GM19023 (cell line): Measurements from ENCODE around the gene GABPA.
"Not testable (repeated sequence)": the region's sequence is repeated elsewhere in the genome, so short reads cannot be mapped to it uniquely, and the experiment has no call there.

Experiments used
- ATAC-seq: cut with Tn5 transposase; IDR thresholded peaks from one replicate; pipeline ENCODE4 v1.9.1; 2021; ENCODE audit warnings: mild to moderate bottlenecking, moderate library complexity; ENCODE audit not compliant: unreplicated experiment

GABPA gene

DNA sequence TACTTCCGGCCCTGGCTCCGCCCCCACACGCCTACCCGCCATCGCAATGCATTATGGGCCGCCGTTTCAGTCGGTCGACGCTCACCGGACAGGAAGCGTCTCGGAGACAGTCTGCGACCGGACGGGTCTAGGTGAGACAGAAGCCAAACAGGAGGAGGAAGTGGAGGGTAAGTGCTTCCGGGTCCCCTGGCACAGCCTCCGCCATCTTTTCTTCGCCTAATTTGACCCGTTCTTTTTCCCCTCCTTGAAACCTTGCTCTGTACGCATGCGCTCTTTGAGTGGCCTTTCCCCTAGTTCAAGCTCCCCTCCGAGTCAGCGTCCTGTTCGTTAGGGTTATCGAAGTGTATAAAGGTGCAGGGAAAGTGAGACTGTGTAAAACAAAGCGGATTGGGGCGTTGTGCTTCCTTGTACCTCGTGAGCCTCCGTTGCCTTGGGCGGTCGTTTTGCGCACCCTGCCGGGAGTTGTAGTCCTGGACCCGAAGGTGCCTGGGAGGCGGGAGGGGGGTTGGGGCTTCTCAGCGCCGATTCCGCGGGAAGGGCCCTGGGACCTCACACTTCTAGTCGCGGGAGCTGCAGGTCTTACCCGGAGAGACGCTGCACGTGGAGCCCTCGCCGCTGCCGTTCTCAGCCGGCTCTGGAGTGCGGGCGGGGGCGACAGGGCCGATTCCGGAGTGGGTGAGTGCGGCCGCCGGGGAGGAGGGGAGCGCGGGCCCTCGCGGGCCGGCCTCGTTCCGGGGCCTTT, at the start of gene GABPA, which contains the start of gene ATP5PF:
GABPA (plus strand) TSS at position 69 of the 742 bp plus-strand sequence. CDS start 6,627 bp downstream, outside the sequence.
ATP5PF (minus strand) TSS at position 1 of the 742 bp plus-strand sequence. CDS start 5,110 bp downstream, outside the sequence.
- peak; percentile 90 for ATAC-seq

DNA sequence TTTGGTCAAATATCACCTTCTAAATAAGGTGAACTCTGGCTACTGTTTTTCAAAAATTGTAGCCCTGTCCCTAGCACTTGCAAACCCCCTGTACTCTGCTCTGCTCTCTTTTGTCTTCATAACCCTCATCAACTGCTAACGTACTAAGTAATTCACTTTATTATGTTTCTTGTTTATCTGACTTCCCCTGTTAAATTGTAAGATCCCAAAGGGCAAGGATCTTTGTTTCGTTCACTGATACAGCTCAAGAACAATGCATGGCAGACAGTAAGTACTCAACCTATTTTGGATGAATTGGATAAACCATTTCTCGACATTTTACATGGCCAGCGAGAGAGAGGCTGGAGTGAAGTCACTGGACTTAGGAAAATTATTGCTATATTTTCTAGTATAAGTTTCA, 47.0 kb upstream of the GABPA start:
- no peak for ATAC-seq

DNA sequence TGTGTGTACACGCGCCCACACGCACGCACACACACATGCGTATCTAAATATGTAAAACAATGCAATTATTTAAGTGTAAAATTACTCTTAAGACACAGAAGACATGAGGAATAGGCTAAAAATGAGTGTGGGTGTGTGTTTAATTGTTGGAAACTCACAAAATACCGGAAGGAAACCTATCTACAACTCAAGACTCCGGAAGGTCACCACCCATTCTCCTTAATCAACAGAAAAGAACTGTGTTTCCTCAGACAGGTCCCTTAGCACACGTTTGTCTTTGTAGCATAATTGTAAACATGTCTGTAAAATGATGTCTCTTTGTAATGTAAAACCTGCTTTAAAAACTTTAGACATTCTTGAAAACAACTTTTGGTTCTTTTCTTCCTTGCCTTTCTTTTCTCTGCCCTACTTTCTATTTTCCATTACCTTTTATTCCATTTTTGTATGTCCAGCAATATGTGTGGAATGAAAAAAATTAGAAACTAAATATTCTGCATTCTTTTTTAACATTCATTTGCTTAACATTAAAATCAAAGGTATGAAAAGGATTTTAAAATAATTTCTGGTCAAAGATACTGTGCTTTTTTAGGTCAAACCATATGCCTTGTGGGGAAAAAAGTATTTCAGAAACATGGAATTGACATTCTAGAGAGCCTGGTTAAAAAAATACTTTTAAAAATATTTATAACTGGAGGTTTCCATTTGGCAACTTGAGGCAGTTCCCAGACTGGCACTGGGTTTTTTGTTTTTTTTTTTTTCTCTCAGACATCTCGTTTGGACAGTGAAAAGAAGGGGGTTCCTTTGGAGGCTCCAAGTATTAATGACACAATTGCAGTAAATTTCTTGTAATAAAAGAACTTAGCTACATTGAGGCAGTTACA, 46.3 kb upstream of the GABPA start:
- no peak for ATAC-seq

DNA sequence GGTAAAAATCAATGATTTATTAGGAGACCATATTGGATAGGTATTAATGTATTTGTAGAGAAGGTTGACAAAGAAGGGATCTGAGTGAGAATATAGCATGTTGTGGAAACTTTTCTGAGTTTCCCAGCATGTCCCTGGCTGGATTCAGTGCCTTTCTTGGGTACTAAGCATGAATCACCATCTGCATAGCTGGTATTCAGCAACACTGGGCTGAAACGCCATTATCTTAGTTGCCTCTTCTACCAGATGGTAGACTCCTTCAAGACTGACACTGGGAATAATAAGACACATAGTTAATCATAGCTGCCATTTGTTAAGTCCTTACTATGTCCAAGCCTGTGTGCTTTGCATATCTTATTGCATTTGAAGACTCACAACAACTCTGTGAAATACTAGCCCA, 45.5 kb upstream of the GABPA start:
- ATAC-seq: no peak

DNA sequence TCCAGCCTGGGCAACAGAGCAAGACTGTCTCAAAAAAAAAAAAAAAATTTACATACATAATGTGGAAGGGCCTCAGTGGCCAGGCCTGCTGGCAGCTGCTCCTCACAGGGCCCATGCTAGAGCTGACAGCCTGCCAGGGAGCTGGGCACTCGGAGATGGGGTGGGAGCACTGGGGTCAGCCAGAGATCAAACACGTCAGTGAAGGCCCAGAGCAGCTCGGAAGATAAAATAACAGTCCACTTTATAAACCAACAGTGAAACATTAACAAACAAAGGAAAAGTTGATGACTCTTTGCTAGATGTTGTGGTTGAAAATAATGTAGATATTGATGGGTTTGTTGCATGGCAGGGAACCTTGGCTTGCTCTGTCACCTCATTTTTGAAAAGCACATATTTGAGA, 42.8 kb upstream of the GABPA start:
- ATAC-seq: no peak

DNA sequence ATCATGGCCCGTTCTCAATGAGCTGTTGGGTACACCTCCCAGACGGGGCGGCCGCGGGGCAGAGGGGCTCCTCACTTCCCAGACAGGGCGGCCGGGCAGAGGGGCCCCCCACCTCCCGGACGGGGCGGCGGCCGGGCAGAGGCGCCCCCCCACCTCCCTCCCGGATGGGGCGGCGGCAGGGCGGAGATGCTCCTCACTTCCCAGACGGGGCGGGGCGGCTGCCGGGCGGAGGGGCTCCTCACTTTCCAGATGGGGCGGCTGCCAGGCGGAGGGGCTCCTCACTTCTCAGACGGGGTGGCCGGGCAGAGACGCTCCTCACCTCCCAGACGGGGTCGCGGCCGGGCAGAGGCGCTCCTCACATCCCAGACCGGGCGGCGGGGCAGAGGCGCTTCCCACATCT, 39.3 kb upstream of the GABPA start:
- not testable (repeated sequence) for ATAC-seq

DNA sequence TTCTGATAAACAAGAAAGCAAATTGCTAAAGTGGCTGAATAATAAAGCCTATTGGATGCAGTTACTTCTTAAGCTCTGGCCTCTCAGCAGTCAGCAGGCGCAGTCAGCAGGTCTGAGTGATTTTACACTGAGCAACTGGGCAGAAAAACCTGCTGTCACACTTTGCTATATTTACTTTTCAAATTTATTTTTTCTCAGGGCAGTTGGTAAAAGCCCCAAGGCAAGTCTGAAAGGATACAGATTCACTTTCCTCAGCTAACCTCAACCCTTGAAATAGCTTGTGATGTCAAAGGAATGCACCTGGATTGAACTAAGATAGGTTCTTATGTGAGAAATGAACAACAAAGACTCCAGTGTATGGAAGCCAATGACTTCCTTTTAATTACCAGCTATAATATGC, 34.0 kb upstream of the GABPA start:
- no peak for ATAC-seq

DNA sequence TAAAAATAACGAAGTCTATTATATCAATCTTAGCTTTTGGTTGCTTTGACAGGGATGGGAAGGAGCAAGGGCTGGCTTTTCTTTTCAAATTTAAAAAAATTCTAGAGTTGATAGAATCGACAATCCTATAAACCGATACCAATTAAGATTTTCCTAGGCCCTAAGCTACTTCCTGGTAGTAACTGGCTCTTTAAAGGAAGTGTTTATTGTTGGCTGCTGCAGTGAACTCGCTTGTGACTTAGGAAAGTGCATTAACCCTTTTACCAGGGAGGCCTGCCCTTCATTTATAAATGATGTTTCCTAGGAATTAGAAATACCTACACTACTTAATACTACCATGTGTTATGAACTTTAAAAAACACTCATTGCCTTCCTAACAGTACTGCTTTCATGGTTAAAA, 33.2 kb upstream of the GABPA start:
- ATAC-seq: no peak

DNA sequence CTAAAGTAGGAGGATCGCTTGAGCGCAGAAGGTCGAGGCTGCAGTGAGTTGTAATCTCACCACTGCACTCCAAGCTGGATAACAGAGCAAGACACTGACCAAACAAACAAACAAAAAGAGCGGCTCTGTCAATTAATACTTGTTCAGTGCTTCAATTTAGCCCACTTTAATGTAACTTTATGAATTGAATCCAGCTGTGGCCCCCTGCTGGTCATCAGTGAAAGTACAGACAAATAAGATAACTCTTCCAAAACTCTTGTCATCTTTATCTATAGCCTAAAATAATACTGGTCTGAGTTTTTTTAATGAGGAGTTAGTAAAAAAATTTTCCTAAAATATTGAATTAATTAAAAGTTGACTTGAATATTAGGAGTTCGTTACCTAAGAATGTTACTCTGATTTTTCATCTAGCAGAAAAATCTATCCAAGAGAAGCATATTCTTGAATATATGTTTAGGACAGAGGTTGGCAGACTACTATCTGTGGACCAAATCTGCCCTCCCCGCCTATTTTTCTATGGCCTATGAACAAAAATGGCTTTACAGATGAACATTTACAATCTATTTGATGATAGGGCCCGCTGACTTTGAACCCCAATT, 26.2 kb upstream of the GABPA start:
- no peak for ATAC-seq

DNA sequence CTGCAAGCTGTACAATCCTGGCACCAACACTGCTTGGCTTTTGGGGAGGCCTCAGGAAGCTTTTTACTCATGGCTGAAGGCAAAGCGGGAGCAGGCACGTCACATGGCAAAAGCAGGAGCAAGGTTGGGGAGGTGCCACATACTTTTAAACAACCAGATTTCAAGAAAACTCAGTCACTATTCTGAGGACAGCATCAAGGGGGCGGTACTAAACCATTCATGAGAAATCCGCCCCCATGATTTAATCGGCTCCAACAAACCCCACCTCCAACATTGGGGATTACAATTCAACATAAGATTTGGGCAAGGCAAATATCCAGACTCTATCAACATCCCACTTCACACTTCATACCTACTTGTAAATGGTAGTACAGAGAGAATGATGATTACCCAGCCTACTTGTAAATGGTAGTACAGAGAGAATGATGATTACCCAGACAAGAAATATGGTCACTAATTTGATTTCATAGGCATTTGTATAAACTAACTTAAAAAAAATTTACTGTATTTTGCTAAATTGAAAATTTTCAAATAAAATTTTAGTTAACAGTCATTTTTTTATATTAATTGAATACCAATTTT, 25.0 kb upstream of the GABPA start:
- ATAC-seq: no peak

DNA sequence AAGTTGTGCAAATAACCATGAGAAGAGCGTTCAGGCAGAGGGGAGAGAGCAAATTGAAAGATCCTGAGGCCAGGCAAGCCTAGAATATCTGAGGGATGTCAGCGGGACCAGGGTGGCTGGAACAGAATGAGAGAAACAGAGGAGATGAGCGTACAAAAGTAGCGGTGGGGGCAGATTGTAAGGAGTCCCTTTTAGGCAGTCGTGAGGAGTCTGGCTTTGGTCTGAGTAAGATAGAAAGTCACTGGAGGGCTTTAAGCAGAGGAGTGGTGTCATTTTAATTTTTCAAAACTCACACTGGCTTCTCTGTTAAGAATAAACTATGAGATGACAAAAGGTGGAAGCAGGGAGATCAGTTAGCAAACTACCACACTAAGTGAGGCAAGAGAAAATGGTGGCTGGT, 24.2 kb upstream of the GABPA start:
- ATAC-seq: no peak

DNA sequence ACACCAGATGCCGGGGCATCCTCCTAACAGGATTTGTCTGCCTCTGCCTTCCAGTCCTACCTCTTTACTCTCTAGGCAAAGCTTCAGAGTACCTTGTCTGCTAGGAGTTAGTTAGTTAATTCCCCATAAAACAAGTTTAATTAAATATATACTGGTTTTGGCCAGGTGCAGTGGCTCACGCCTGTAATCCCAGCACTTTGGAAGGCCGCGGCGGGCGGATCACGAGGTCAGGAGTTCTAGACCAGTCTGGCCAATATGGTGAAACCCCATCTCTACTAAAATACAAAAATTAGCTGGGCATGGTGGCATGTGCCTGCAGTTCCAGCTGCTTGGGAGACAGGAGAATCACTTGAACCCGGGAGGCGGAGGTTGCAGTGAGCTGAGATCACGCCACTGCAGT, 20.7 kb upstream of the GABPA start:
- ATAC-seq: not testable (repeated sequence)

DNA sequence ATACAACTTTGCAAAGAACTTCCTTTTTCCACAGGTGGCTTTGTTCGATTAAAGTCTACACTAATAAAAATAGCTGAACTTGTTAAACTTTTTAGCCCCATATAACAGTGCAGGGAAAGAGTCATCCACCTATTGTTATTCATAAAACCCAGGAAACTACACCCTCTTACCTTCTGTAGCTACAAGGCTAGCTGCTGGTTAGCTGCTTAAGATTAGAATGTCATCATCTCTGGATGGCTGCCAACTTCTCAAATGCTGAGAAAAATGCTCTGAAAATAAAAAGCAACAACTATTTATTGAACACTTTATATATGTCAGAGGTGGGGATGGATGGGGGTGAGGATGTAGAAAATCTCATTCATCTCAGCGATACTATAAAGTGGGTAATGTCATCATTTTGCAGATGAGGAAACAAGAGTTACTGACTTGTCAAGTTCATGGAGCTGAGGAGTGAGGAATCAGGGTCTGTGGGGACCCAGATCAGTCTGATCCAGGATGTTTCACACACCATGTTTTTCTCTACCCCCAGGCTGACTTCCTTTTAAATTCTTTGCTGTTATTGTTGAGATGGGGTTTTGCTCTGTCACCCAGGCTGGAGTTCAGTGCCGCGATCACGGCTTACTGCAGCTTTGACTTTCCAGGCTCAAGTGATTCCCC, 17.2 kb upstream of the GABPA start:
- ATAC-seq: no peak

DNA sequence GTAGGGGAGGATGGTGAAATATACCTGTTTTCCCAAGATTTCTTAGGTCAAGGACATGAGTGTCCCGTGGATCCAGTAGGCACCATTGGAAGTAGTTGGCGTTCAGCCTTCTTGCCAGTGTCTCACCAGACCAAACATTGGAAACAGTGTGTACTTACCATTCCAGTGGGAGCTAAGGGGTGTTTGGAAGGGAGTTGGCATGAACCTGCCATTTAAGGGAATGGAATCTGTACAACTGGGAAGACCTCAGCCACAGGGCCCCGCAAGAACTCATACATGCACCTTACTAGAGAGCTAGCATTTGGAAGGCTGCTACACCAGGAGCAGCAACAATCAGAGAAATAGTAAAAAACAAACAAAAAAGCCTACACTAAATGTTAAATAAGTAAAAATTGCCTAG, 12.8 kb upstream of the GABPA start:
- no peak for ATAC-seq

DNA sequence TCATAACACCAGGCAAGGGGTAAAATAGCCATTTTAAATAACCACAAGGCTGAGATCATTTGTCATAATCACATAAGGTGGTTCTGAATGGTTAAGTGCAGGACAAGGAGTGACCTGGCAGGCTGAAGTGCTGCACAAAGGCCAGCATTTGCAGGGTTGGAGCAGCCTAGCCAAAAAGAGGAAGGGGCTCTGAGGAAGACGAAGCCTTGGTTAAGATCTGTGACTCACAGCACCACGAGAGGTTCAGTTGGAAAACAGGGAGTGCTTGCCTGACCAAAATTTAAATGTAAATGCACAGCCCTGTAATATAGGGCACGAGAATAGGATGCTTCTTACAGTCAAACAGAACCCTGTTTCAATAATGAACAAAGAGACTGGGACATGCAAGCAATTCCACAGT, 12.1 kb upstream of the GABPA start:
- ATAC-seq: no peak

DNA sequence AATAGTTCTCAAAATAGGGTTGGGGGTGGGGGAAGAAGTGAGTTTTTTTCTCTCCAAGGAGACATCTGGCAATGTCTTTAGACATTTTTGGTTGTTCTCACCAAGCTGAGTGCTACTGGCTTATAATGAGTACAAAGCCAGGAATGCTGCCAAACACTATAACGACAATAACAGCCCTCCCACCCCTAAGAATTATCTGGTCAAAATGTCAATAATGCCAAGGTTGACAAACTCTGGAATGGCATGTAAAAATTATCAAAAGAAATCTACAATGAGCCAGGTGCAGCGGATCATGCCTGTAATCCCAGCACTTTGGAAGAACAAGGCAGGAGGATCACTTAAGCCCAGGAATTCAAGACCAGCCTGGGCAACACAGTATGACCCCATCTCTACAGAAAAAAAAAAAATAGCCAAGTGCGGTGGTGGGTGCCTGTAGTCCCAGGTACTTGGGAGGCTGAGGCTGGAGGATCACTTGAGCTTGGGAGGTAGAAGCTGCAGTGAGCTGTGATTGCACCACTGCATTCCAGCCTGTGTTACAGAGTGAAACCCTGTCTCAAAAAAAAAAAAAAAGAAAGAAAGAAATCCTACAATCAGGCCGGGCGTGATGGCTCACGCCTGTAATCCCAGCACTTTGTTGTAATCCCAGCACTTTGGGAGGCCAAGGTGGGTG, 2.5 kb upstream of the GABPA start:
- ATAC-seq: no peak

DNA sequence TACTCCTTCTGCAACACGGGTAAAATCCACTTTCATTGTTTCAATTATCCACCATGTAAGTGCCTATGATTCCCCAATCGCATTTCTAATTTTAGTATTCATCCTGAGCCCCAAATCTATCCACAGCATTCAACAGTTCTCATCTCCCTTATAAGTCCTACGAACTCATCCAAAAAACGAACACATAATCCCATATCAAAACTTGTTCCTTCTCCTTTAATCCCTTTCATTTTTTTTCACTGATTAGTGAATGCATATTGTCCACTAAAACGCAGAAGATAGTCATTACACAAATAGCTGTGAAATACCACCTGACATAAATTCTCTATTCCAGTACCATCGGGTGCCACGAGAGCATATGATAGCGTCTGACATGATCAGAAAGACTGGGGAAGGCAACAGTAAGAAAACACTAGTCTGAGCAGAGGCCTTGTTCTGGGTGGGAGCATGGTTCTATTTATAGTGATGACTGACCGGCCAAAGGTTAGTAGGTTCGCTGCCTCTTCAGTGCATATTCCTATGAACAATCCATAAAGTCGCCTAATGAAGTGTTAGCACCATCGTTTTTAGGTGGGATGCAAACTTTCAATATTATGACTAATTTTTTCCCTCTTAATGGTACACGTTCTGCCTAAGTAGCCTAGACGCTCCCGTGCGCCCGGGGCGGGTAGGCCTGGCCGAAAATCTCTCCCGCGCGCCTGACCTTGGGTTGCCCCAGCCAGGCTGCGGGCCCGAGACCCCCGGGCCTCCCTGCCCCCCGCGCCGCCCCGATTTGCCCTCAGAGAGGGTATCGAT, 716 bp upstream of the GABPA start:
- ATAC-seq: peak; percentile 6

DNA sequence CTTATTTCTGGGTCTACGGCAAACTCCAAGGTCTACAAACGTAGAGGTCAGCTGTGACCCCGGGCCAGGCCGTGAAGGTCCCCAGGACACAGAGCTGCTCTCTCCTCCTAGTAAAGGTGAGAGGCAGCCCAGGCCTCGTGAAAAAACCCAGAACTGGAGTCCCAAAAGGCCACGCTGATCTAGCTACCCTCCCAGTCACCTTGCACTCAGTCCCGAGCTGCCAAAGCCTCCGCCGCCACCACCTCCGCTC, 193 bp upstream of the GABPA start:
- ATAC-seq: no peak

DNA sequence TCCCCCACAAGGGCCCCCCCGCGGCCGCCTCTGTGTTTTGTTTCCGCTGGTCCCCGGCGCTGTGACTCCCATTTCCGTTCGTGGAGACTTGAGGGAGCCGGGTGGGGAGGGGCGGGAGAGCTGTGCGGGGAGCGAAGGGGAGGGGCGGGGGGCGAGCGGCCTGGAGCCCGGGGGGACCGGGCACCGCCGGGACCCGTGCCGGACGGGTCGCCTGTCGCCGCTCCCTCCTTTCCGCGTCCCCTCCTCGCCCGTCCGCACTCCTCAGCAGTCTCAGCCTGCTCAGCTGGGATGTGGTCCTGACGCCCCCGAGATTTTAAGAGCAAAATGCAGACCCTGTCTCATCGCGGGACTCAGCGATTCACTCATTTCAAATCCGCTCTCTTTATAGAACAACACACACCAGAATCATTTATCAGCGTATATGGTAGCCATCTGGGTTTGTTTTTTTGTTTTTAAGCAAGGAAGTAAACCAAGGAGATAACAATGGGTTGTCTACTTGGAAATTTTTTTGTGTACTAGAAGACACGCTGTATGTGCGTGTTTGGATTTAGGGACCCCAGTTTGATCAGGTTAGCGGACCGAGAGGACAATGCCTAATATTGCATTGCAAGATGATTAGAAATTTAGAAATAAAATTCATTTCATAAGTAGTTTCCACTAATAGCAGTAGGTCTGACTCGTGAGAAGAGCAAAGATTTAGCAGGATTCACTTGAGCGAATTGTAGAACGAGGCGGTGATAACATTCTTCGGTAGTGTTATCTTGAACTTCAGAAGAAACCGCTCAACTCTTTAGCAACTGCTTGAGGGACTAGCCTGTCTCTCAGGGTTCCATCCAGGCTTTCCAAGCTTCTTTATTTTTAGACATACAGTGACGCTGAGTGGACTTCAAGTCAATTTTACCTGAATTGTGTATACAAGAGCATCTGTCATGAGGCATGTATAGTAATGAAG, 1.1 kb downstream of the GABPA start:
- ATAC-seq: peak; percentile 11
